ENCODE measurements around the gene LDB2.

Gene LDB2

DNA sequence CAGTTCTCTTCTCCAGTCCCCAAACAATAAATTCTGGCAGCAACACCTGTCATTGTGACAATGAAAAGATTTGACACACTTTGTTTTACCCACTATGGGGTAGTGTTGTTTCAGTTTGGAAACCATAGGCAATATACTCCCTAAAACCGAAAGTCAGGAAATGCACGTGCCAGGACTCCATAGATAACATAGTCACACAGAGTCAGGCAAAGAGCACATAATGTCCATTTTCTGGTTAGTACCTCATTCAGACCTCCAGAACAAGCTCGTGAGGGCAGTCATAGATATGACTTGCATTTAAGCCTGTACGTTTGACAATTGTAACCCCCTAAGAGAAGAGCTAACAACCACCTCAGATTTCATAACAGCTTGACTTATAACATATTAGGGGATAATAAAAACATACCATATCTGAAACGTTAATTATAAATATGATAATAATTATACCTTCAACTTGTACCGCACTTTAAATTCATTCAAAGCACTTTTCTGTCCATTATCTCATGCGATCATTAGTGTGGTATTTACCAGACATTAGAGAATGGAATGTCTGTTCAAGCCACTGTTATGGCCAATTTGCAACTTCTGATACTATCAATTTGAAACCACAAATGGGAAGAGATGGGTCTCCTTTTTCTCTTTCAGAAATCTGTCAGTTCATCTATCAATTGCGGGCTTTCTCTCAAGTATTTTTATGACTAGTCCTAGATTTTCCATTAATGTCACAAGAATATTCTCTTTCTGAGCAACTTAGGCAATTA is 147.4 kb downstream of the LDB2 start:
- DNase-seq = no peak

DNA sequence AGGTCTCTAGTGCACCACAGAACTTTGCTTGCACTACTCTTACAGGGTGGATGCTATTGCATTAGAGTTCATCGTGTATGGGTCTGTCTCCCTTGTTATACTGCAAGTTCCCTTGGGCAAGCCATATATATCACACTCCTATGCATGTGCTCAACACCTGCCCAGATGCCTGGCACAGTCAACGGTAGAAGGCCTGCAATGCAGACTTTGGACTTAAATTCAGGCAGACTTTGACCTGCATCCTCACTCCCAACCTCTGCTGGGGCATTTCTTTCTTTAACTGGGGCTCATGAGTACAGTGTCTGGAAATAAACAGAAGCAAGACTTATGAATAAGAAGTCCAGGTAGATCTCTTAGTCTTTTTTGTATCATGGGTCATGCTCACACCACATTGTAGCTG is 148.2 kb downstream of the LDB2 start:
- no peak for DNase-seq

DNA sequence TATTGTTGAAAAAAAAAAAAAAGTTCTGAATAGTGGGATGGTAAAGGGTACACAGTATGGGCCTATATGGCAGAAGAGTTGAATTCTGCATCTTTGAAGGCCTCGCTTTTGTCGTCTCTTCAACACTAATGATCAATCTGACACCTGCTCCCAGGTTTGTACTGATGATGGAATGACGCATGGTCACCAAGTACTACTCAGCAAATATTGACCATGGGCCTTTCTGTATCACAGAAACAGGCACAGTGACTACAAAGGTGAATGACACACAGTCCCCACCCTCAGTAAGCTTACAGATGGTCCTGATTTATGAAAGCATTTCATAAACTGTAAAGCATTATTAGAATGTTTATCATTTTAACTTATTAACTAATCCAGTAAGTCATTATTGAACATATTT is 152.6 kb downstream of the LDB2 start:
- DNase-seq = no peak

DNA sequence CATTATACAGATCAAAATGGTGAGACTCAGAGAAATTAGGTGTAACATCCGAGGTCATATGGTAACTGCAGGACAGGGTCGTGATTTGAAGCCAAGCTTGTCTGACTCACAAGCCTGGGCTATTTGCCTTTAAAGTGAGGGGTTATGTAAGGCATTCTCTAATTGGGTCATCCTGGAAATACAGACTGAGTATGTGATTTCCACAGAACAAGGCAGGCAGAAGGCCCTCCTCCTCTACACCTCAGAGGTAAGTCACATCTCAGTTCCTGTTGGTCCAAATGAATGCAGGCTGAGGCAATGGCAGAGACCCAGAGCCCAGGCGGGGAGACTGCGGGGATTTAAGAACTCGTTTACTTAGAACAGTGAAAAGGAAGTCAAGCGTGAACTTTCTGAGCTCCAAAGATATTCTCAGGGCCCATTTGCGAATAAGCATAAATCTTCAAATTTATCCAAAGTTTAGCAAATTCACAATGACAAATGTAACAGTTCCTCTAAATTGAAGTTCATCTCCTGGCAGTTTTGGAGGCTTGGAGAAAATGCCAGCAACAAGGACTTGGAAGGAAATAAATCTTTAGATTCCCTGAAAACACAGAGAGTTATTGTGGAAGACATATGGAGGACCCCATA is 153.3 kb downstream of the LDB2 start:
- DNase-seq = peak; percentile 60

DNA sequence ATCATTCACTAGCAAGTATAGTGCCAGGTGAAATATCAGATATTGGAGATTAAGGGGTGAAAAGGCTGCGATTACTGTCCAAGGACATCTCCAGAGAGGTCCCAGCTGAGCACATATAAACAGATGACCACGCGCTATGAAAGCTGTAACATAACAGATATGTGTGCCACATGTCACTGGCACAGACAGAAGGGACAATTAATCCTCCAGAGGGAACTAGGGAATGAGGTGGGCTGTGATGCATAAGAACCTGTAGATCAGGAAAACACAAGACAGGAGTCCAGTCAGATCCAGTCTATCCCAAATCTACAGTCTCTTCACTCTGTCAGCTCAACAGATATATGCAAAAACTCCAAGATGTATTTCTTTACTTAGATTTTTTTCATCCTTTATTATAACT is 157.2 kb downstream of the LDB2 start:
- DNase-seq = no peak

DNA sequence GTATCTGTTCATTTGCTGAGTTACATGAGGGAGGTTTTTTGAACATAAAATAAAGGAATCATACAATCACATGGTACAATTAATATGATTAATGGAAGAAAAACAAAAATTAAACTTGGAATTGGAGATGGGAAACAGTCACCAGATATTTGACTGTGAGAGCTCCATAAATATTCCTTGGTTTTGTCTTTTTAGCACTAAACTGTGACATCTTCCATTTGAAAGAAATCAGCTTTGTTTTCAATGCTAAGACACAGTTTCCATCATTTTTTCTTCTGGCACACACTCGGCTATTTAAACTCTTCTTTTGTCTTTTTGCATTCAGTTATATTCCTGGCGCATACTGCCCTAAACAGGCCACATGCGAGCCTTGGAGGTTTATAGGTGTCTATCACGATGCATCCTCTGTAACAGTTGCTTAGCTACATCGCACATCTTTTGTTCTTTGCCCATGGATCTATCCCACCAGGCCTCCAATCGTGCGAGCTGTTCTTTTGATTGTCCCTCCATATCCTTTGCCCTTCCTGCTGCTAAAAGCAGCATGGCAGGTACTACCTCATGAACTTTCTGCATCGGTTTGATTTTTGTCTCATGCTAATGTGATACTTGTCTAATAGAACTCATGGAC is 158.3 kb downstream of the LDB2 start:
- no peak for DNase-seq

DNA sequence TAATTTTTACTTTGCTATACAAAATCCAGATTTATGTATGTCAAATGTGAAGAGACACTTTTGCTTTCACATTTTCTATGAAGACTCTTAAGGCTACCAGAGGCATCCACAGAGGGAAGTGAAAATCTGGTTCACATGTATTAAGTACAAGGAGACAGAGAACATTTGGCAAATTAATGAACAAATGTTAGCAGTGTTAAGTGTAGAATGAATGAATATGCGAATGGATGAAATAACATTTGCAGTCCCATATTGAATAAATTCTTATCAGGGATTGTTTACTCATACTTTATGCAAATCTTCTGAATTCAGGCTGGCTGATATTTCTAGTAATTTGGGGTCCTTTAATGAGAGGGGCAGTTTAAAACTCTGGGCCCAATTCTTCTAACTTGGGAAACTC is 159.9 kb downstream of the LDB2 start:
- no peak for DNase-seq

DNA sequence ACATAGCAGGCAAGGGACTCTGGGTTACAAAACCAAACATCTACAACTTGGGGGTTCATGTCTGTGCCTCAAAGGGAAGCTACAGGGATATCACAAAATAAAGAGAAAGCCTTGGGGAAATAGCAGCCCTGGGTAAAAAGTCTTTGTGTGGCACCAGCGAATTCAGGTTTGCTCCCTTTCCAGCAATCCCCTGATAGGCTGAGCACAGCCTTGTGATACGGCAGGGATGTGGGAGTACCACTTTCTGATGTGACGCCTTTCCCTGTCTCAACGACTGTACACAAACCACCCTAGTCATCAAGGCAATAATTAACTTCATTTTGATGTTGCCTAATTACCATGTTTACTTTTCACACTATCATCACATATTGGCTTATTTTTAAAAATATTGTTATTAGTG is 164.9 kb downstream of the LDB2 start:
- no peak for DNase-seq

DNA sequence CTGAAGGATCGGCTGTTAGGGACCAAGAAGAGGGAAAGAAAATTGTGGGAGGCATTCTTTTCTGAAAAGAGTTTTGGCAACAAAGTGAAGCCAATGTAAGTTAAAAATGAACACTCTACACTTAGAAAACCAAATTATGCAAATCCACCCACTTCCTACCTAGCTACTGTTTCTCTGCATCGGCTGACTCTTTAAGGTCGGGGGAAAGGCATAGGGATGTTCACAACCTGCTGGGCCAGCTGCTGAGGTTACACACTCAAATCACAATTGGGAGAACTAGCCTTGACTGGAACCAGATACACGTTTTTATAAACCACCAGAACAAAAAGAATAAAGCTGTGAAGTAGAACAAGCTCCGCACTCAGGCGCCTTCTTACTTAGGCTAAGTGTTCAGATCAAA is 165.7 kb downstream of the LDB2 start:
- DNase-seq = no peak

DNA sequence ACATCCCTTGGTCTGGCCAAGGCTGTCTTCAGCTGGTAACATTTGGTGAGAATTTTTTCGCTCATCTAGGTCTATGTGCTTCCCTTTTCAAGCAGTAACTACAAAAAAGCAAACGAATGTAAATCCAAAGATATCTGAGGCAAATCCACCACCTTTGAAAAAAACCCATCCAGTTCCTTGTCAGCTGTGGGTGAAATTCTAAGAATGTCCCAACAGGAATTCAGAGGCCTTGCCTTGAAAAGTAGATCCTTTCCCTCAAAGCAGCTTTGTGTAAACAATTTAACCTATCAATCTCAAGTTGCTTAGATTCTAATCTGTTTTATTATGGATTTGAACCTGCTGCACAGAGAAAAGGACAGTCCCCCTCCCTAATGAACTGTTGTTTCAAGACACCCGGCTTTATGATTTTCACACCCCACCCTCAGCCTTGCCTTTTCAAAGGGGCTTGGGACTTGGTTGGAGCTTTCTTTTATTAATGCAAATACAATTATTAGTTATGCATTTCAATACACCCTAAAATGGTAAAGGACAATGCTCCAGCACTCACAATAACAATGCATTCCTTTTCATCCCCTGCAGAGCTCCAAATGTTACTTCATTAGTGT is 166.6 kb downstream of the LDB2 start:
- DNase-seq = no peak

DNA sequence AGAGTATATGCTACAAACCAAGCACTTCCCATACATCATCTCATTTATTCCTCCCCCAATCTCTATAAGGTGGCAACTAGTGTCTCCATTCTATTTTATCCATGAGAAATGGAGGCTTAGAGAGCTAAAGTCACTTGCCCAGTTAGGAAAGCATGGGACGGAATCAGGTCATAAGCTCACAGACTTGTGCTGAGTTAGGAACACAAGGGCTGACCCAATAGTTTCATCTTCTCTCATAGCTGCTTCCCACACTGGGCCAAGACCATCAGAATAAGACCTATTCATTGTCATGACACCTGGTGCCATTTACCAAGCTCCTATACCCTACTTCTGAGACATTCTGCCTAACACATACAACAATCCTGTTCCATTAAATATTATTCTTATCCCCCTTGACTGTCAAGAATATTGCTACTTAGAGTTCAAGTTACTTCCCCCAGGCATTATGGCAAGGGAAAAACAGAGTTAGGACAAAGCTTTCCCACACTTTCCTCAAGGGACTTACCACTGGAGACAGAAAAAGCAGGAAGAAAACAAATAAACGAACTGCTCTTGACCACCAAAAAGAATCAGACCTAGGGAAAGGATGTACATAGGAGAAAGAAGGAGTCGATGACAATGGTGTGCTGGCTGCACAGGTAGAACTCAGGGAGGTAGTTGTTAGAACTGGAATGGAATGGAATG is 167.8 kb downstream of the LDB2 start:
- no peak for DNase-seq

DNA sequence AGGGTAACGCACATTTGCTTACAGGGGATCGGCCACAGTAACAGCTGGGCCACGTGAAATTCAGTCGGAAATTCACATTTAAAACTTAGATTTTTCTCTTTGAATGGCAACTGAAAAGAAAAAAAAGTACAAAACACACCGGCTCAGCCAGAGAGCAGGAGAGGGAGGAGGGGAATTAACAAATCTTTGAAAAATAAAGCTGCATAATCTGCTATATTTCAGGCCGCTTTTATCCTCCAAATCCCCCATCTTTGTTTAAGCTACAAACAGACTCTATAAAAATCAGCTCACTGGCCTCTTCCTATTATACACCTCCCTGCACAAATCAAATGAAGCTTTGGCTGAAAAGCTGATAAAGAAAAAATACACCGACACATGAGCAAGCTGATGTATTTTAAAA is 169.1 kb downstream of the LDB2 start:
- DNase-seq = no peak

DNA sequence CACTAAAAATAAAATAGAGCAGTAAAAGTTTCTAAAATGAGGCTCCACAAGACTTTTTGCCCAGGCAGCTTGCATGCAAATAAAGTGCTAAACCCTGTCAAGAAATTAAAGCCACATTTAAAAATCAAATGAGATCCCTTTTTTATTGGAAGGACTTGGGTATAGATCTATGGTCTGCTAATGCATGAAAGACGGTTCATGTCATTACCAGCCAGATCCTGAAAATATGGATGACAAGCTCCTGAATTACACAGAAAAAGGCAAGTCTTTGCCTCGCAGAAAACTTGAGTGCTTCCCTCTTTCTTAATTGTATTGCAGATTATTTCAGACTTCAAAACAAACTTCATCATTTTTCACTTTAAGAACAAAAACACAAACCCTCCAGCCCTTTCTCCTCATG is 169.6 kb downstream of the LDB2 start:
- DNase-seq = no peak

DNA sequence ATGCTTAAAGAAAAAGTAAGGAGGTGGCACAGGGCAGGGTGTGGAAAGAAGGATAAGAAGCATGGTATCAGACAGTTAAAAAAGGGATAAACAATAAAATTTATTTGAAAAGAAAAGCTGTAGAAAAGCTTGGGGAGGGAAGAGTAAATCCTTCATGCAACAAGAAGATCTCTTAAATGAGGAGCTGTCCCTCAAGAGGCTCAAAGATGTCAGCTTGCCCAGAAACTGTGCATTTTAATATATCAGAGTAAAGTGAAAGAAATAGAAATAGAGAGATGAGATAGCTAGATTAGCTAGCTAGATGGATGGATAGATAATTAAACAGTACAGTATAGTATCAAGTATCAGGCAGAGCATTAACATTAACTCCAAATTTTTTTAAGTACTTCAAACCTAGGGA is 170.3 kb downstream of the LDB2 start:
- no peak for DNase-seq

DNA sequence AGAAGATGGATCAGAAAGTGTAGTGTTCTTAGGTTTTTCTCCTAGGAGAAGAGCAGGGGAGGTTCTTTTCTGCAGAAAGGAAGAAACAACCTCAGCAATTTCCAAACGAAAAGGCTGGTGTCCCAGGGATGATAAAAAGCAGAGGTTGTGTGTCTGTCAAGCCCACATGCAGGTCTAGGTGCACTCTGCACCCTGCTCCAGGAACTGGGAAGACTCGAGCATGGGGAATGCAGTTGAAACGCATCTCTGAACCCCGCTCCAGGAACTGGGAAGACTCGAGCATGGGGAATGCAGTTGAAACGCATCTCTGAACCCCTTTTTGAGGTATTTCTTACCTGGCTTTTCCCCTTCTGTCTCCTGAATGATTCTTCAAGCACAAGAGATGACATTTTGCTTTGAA is 171.2 kb downstream of the LDB2 start:
- no peak for DNase-seq

DNA sequence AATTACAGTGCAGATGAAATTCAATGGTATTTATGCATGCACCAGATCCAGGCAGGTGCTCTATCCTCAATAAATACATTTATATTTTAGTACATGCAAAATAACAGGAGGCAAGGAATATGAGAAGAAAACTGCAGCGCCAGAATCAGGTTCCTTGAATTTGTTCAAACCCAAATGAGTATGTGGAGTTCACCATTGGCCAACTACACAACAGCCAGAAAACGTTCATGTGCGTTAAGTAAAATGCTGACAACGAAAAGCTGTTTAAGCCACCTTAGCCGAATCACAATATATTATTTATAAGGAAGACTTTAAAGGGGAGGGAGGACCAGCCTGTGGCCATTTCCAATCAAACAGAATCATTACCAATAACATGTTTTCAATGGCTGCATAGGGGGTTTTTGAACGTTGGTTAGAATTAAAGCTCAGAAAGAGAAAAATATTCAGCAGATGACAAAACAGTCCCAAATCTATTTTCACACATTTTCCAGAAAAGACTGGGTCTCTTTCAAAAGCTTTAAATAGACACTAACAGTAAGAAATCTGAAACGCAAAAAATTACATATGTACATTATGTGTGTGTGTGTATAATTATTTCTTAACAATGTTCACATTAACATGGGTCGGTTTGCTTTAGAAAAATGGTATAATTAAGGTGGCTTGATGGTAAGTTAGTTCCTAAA is 171.9 kb downstream of the LDB2 start:
- DNase-seq = no peak

DNA sequence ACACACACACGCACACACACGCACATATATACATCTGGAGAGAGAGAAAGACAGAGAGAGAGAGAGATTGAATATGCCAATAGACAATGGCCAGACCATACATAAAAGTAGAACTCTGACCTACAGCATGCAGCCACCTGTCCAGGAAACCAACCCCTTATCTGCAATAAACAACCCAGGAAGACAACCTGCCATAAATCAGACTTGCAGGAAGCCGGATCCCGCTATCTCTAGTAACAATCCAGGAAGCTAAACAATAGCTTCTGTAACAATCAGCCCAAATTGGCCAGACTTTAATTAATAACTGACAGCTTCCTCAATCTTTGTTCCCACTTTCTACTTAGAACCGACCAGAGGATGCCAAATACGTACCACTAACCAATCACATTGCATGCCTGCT is 173.2 kb downstream of the LDB2 start:
- no peak for DNase-seq

DNA sequence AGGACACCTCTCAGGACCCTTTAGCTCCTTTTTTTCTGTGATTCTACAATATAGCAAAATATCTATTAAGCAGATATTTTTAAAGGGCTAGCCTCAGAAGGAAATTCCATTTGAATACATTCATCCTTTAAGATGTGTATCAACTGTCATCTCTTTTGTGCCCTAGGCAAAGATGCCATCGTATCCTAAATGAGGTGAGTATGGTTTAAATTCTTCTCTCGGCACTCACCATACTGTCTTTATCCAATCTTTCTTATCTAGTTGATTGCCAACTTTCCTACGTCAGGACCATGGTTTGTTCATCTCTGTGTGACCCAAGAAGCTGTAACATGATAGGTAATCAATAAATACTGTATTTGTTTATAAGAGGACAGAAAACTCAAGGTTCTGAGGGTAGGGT is 176.0 kb downstream of the LDB2 start:
- no peak for DNase-seq

DNA sequence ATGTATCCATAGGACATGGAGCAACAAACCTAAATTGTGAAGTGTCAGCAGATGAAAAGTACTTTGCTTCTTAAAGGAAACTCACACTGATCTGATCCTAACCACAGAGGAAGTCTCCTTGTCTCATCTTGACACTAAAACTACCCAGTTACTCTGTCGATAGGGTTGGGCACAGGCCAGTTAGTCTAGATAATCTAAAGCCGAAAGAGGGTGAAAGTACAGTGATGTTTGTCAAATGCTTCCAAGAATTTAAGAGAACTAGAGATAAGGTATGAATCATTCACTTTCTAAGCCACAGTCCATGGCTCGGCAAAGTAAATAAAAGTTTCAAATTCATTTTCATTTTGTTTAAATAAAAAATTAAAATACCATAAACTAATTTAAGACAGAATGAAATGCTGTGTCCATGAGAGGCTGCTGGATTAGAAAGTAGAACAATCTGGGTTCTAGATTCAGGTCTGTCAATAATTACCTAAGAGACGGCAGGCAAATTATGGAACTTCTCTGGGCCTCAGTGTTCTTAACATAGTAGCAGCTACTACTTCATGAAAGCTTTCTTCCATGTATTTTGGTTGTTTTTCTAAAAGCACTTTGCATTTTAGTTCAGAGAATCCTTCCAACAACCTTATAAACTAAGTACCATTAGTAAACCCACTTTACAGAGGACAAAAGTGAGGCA is 176.7 kb downstream of the LDB2 start:
- no peak for DNase-seq

DNA sequence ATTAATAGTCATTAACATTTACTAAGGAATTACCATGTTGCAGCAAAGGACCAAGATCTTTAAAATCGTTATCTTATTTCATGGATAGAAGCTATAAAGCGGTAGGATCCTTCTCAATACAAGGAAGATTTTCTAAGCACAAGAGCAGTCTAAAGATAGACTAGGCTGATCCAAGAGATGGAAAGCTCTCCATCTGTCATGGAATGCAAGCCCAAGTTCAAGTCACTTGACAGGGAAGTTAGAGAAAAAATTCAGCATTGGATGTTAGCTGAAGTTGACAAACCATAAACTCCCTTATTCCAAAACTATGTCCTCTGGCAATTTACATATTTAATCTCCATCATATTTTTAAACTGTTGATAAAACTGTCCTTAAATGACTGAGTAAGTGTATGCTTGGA is 177.7 kb downstream of the LDB2 start:
- no peak for DNase-seq

DNA sequence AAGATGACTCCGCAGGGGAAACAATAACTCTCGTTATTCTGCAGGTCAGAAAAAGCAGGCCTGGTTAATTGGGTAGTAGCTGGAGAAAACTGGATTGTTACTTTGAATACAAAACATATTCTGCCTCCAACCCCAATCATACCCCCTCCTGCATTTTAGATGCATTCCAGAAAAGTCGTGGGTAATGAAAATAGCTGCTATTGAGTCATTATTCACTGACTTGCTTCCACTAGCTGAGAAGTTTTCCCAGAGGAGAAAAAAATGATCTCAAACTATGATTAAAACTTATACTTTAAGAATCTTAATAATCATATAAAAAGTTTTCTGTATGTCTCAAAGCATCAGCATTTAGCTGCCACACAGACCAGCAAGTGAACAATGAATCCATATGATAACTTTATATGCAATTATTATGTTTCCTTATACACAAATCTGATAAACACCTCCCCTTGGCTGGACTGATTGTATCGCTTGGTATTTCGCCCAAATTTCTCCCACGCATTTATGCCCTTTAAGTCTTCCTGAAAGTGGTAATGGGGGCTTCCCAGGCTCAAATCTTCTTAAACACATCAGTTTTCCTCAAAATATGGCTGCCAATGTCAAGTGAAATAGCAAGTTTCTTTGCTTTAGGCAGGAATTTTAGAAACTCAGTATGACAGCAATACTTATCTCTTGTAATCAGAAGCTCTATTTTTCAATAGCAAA is 181.0 kb downstream of the LDB2 start:
- no peak for DNase-seq

DNA sequence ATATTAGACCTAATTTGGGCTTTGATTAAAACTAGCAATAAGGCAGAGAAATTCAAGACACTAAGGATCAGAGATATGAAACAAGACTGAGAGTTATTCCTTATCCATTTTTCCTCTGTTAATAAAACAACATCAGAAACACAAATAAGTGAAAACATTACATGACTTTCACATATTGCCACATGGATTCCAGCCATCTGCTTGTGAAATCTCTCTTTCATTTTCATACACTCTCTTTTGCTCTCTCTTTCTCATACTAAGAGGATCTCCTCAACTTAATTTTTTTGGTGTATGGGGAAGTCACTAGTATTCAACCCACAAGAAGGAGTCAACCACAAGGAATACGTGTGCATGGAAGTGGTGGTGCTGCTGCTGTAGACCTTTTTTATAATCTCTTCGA is 183.0 kb downstream of the LDB2 start:
- DNase-seq = no peak
